Smooth muscle cell (in vitro differentiated cells): Measurements from ENCODE around the gene RPS3. TPM values are rescaled to one million over a fixed set of nuclear protein-coding genes. Genes with fewer than 3 reads are reported as not detected.

Experiments
- DNase-seq: peaks from one replicate; lab custom pipeline; 2025; ENCODE audit not compliant: unreplicated experiment; lab: John Stamatoyannopoulos, UW
- H2AFZ ChIP-seq: fragments of 200-600 bp; sonication (generic); 2 replicates; pipeline ENCODE4 v1.6.0; 2016; ENCODE audit warnings: antibody characterized with exemption, low read depth, mild to moderate bottlenecking
- H3F3A ChIP-seq: fragments of 200-600 bp; sonication (generic); 2 replicates; pipeline ENCODE4 v1.6.0; 2017; ENCODE audit warnings: antibody characterized with exemption, low read depth
- H3K27ac ChIP-seq: fragments of 200-600 bp; sonication (generic); 2 replicates; pipeline ENCODE4 v1.5.1; 2016; ENCODE audit warnings: low read depth, mild to moderate bottlenecking
- H3K27me3 ChIP-seq: fragments of 200-600 bp; sonication (generic); 2 replicates; pipeline ENCODE4 v1.6.1; 2016; ENCODE audit warnings: low read depth, mild to moderate bottlenecking
- H3K36me3 ChIP-seq: fragments of 200-600 bp; sonication (generic); 2 replicates; pipeline ENCODE4 v1.5.1; 2016; ENCODE audit warnings: low read depth
- H3K4me1 ChIP-seq: fragments of 200-600 bp; sonication (generic); 2 replicates; pipeline ENCODE4 v1.5.1; 2016; ENCODE audit warnings: low read depth
- H3K4me2 ChIP-seq: fragments of 200-600 bp; sonication (generic); 2 replicates; pipeline ENCODE4 v1.6.0; 2016; ENCODE audit warnings: mild to moderate bottlenecking
- H3K4me3 ChIP-seq: fragments of 200-600 bp; sonication (generic); 2 replicates; pipeline ENCODE4 v1.5.1; 2016; ENCODE audit warnings: mild to moderate bottlenecking
- H3K79me2 ChIP-seq: fragments of 200-600 bp; sonication (generic); 2 replicates; pipeline ENCODE4 v1.6.0; 2016; ENCODE audit warnings: low read depth, mild to moderate bottlenecking
- H3K9ac ChIP-seq: fragments of 200-600 bp; sonication (generic); 2 replicates; pipeline ENCODE4 v1.6.0; 2016; ENCODE audit warnings: low read depth
- H3K9me3 ChIP-seq: fragments of 200-600 bp; sonication (generic); replicated peaks from 2 replicates; pipeline ENCODE4 v1.5.1; 2016; ENCODE audit warnings: low read depth
- H4K20me1 ChIP-seq: fragments of 200-600 bp; sonication (generic); 2 replicates; pipeline ENCODE4 v1.6.0; 2016; ENCODE audit warnings: low read depth
- CTCF ChIP-seq: fragments of 200-600 bp; sonication (generic); IDR thresholded peaks from 2 replicates; pipeline ENCODE4 v1.5.1; 2017; ENCODE audit warnings: borderline replicate concordance, mild to moderate bottlenecking, antibody characterized with exemption; ENCODE audit not compliant: insufficient read depth, poor library complexity, severe bottlenecking
- WGBS: methylation state at CpG from one replicate; pipeline ENCODE4 v1.1.7; 2016; ENCODE audit warnings: low lambda C conversion rate; 5-methylcytosine and 5-hydroxymethylcytosine counted together
- polyA plus RNA-seq: library from polyadenylated mRNA; unstranded; fragments of >200 nt; fragmentation: Nextera tagmentation; extraction: Ambion mirVana; gene quantifications from 2 replicates; pipeline ENCODE4 v1.2.1, GENCODE V29; 2016
- total RNA-seq: library from RNA; depleted of rRNA; stranded (reverse); fragments of >200 nt; gene quantifications from 2 replicates; pipeline ENCODE4 v1.2.3, GENCODE V29; 2014

The RPS3 gene
- total and polyA plus RNA-seq, 2 experiments from 2014 or later: 794 to 989 TPM

GRCh38 chr11:75428989-75429640 lies 29.8 kb downstream of the RPS3 start:
- no peaks in the 10 kb centered on the region for H3F3A ChIP-seq
- no peak overlapping the region for H3K4me3 ChIP-seq
- no peaks in the 10 kb centered on the region for H3K36me3 ChIP-seq
- H3K9me3 ChIP-seq: no peaks in the 10 kb centered on the region
- no peak for DNase-seq
- TF ChIP-seq CTCF: no peak
- WGBS: 97% methylated on average over 16 of the region's 16 CpGs
- H3K4me2 ChIP-seq: peak overlapping the region; percentile 83
- no peaks in the 10 kb centered on the region for H3K79me2 ChIP-seq
- no peak overlapping the region for H2AFZ ChIP-seq
- no peaks in the 10 kb centered on the region for H4K20me1 ChIP-seq
- no peak overlapping the region for H3K27ac ChIP-seq
- H3K4me1 ChIP-seq: peaks cover 13% of the 10 kb centered on the region
- peaks cover 35% of the 10 kb centered on the region for H3K27me3 ChIP-seq
- H3K9ac ChIP-seq: no peak overlapping the region

GRCh38 chr11:75429641-75429901 lies 30.3 kb downstream of the RPS3 start:
- H2AFZ ChIP-seq: no peak overlapping the region
- H3K4me1 ChIP-seq: peaks cover 12% of the 10 kb centered on the region
- H3K4me2 ChIP-seq: peak overlapping the region; percentile 83
- no peak overlapping the region for H3K27ac ChIP-seq
- H3K79me2 ChIP-seq: no peaks in the 10 kb centered on the region
- TF ChIP-seq CTCF: no peak
- no peak for DNase-seq
- no peak overlapping the region for H3K4me3 ChIP-seq
- WGBS: 40% methylated on average over 22 of the region's 25 CpGs
- peaks cover 35% of the 10 kb centered on the region for H3K27me3 ChIP-seq
- no peaks in the 10 kb centered on the region for H3K36me3 ChIP-seq
- no peaks in the 10 kb centered on the region for H3F3A ChIP-seq
- H4K20me1 ChIP-seq: no peaks in the 10 kb centered on the region
- H3K9me3 ChIP-seq: no peaks in the 10 kb centered on the region
- H3K9ac ChIP-seq: no peak overlapping the region

GRCh38 chr11:75429902-75430713 lies 30.8 kb downstream of the RPS3 start:
- Histone ChIP-seq H3K36me3 (no peaks in the 10 kb centered on the region), H3K4me1 (peaks cover 8% of the 10 kb centered on the region), H3K9me3 (no peaks in the 10 kb centered on the region), H3K27me3 (peaks cover 35% of the 10 kb centered on the region), H4K20me1 (no peaks in the 10 kb centered on the region), H3K4me2 (peak overlapping the region; percentile 83), H3K9ac (no peak overlapping the region), H3K79me2 (no peaks in the 10 kb centered on the region), H2AFZ (no peak overlapping the region), H3K27ac (no peak overlapping the region), H3K4me3 (peak overlapping the region; percentile 33), H3F3A (no peaks in the 10 kb centered on the region)
- no peak for TF ChIP-seq CTCF
- WGBS: 4% methylated on average over 133 of the region's 134 CpGs
- peak; percentile 26 for DNase-seq
